ENCODE data around the gene PEX6. TPM values are rescaled to one million over a fixed set of nuclear protein-coding genes. Genes with fewer than 3 reads are reported as not detected.

The PEX6 gene
- total RNA-seq, 2 experiments from 2014 or later: 23.8 to 24.7 TPM

DNA sequence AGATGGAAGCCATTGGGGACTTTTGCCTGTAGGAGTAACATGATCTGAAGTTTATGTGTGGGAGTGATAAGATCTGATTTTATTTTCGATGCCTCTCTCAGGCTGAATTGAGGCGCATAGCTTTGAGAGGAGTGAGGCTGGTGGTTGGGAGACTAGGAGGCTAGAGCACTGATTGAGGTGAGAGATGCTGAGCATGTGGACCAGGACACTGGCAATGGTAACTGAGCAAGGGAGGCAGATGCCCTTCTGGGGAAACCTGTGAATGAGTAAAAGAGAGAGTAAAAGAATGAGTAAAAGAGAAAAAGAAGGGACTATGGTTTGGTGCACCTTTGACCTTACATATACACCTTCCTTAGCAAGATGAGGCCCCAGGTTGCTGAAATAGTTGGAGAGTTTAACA lies 45.5 kb upstream of the PEX6 start:
- Histone ChIP-seq H3K9me3 (ENCODE audit: low read length) (no peaks in the 10 kb centered on the region), H2AFZ (ENCODE audit: low read length) (no peak overlapping the region), H3K27ac (ENCODE audit: low read depth, low read length, poor library complexity, severe bottlenecking) (no peak overlapping the region), H3K4me3 (ENCODE audit: low read depth, low read length, poor library complexity, severe bottlenecking) (no peak overlapping the region), H3K4me1 (ENCODE audit: insufficient read depth, low read length, poor library complexity, severe bottlenecking) (peaks cover 20% of the 10 kb centered on the region), H3K79me2 (ENCODE audit: insufficient read depth, low read depth, low read length) (peaks cover 34% of the 10 kb centered on the region), H4K20me1 (ENCODE audit: insufficient read depth, low read length) (no peaks in the 10 kb centered on the region), H3K9me2 (ENCODE audit: insufficient read depth, low read length) (no peaks in the 10 kb centered on the region), H3K4me2 (ENCODE audit: low read length) (no peak overlapping the region), H3K36me3 (ENCODE audit: insufficient read depth, low read length) (peaks cover 80% of the 10 kb centered on the region)
- intact Hi-C loops (cut with micrococcal nuclease; ENCODE audit: unreplicated experiment): no loop called here
- no peak for TF ChIP-seq EZH2phosphoT487 (IDR thresholded peaks at IDR 0.05; ENCODE audit: borderline replicate concordance, low read depth, low read length)
- TF ChIP-seq, protein P1, sequence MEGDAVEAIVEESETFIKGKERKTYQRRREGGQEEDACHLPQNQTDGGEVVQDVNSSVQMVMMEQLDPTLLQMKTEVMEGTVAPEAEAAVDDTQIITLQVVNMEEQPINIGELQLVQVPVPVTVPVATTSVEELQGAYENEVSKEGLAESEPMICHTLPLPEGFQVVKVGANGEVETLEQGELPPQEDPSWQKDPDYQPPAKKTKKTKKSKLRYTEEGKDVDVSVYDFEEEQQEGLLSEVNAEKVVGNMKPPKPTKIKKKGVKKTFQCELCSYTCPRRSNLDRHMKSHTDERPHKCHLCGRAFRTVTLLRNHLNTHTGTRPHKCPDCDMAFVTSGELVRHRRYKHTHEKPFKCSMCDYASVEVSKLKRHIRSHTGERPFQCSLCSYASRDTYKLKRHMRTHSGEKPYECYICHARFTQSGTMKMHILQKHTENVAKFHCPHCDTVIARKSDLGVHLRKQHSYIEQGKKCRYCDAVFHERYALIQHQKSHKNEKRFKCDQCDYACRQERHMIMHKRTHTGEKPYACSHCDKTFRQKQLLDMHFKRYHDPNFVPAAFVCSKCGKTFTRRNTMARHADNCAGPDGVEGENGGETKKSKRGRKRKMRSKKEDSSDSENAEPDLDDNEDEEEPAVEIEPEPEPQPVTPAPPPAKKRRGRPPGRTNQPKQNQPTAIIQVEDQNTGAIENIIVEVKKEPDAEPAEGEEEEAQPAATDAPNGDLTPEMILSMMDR (conservative IDR thresholded peaks at IDR 0.05; ENCODE audit: low read length): no peak
- POLR2A ChIA-PET: interaction anchor here (0.6 kb wide), 1 partner anchor 397 kb away, joined by 3 read pairs; no protein-coding TSS in a partner anchor
- BruUV-seq (replicated peaks): no TSS peak
- CTCF ChIA-PET (ENCODE audit: unreplicated experiment): no interaction called here
- DNase-seq (ENCODE audit: low spot score): no peak

GRCh38 chr6:43021270-43022047 lies 42.5 kb upstream of the PEX6 start, which contains the start of gene RRP36:
RRP36 (plus strand) TSS chr6:43021623; CDS start chr6:43021655, 32 bp downstream.
- H3K4me1 ChIP-seq (ENCODE audit: insufficient read depth, low read length, poor library complexity, severe bottlenecking): peaks cover 22% of the 10 kb centered on the region
- CTCF ChIA-PET (ENCODE audit: unreplicated experiment): interaction anchor here (0.6 kb wide), 1 partner anchor 402 kb away, joined by 3 read pairs; no protein-coding TSS in a partner anchor
- POLR2A ChIA-PET: interaction anchor here (0.7 to 1.7 kb wide), 7 partner anchors 12 to 92 kb away, joined by 3 to 7 read pairs (median 5); partner anchors contain the start of genes CNPY3, KLC4, MRPL2 and PEX6
- no peaks in the 10 kb centered on the region for H4K20me1 ChIP-seq (ENCODE audit: insufficient read depth, low read length)
- peak within 1 kb of the TSS; percentile 83 for H3K4me2 ChIP-seq (ENCODE audit: low read length)
- peak within 1 kb of the TSS; percentile 99 for H3K4me3 ChIP-seq (ENCODE audit: low read depth, low read length, poor library complexity, severe bottlenecking)
- H3K79me2 ChIP-seq (ENCODE audit: insufficient read depth, low read depth, low read length): peaks cover 35% of the 10 kb centered on the region
- no peaks in the 10 kb centered on the region for H3K9me3 ChIP-seq (ENCODE audit: low read length)
- intact Hi-C loops (cut with micrococcal nuclease; ENCODE audit: unreplicated experiment): no loop called here
- H3K9me2 ChIP-seq (ENCODE audit: insufficient read depth, low read length): no peaks in the 10 kb centered on the region
- peak within 1 kb of the TSS; percentile 78 for H2AFZ ChIP-seq (ENCODE audit: low read length)
- no TSS peak for BruUV-seq (replicated peaks)
- peak; percentile 80 for DNase-seq (ENCODE audit: low spot score)
- TF ChIP-seq EZH2phosphoT487 (IDR thresholded peaks at IDR 0.05; ENCODE audit: borderline replicate concordance, low read depth, low read length): no peak
- TF ChIP-seq, protein P1 (conservative IDR thresholded peaks at IDR 0.05; ENCODE audit: low read length): no peak
- H3K27ac ChIP-seq (ENCODE audit: low read depth, low read length, poor library complexity, severe bottlenecking): peak within 1 kb of the TSS; percentile 80
- peaks cover 76% of the 10 kb centered on the region for H3K36me3 ChIP-seq (ENCODE audit: insufficient read depth, low read length)
